Measurements from ENCODE around the gene LRMDA.

The LRMDA gene

GRCh38 chr10:76302961-76303630, 871.7 kb downstream of the LRMDA start:
- no peak overlapping the region for H3K4me3 ChIP-seq (ENCODE audit: low read depth, low read length)
- peak; percentile 53 for DNase-seq (ENCODE audit: low read depth, low spot score)
- TF ChIP-seq CTCF (IDR thresholded peaks at IDR 0.05; ENCODE audit: low read depth, low read length) = no peak
- in situ Hi-C loops (cut with HindIII; ENCODE audit: low sequenced_read_pairs) = no loop called here

GRCh38 chr10:76303682-76304316, 872.4 kb downstream of the LRMDA start:
- DNase-seq (ENCODE audit: low read depth, low spot score) = peak; percentile 85
- in situ Hi-C loops (cut with HindIII; ENCODE audit: low sequenced_read_pairs) = no loop called here
- TF ChIP-seq CTCF (IDR thresholded peaks at IDR 0.05; ENCODE audit: low read depth, low read length) = peak; percentile 77
- no peak overlapping the region for H3K4me3 ChIP-seq (ENCODE audit: low read depth, low read length)

- no peak overlapping the region for H3K4me3 ChIP-seq (ENCODE audit: low read depth, low read length)
Measured at GRCh38 chr10:76305930-76306615, 874.6 kb downstream of the LRMDA start.

GRCh38 chr10:76306856-76307255, 875.4 kb downstream of the LRMDA start:
- TF ChIP-seq CTCF (IDR thresholded peaks at IDR 0.05; ENCODE audit: low read depth, low read length) = no peak
- peak; percentile 18 for DNase-seq (ENCODE audit: low read depth, low spot score)
- in situ Hi-C loops (cut with HindIII; ENCODE audit: low sequenced_read_pairs) = no loop called here
- no peak overlapping the region for H3K4me3 ChIP-seq (ENCODE audit: low read depth, low read length)

More at GRCh38 chr10:76305930-76306615, 874.6 kb downstream of the LRMDA start:
- in situ Hi-C loops (cut with HindIII; ENCODE audit: low sequenced_read_pairs) = no loop called here
- no peak for DNase-seq (ENCODE audit: low read depth, low spot score)
- no peak for TF ChIP-seq CTCF (IDR thresholded peaks at IDR 0.05; ENCODE audit: low read depth, low read length)

- in situ Hi-C loops (cut with HindIII; ENCODE audit: low sequenced_read_pairs) = no loop called here
- TF ChIP-seq CTCF (IDR thresholded peaks at IDR 0.05; ENCODE audit: low read depth, low read length) = no peak
- DNase-seq (ENCODE audit: low read depth, low spot score) = no peak
- H3K4me3 ChIP-seq (ENCODE audit: low read depth, low read length) = no peak overlapping the region
Measured at GRCh38 chr10:76309070-76309469, 877.6 kb downstream of the LRMDA start.

- DNase-seq (ENCODE audit: low read depth, low spot score) = peak; percentile 61
Measured at GRCh38 chr10:76309741-76310587, 878.5 kb downstream of the LRMDA start.

More at GRCh38 chr10:76309741-76310587, 878.5 kb downstream of the LRMDA start:
- H3K4me3 ChIP-seq (ENCODE audit: low read depth, low read length) = no peak overlapping the region
- no peak for TF ChIP-seq CTCF (IDR thresholded peaks at IDR 0.05; ENCODE audit: low read depth, low read length)
- in situ Hi-C loops (cut with HindIII; ENCODE audit: low sequenced_read_pairs) = no loop called here

Measured in astrocyte of the spinal cord (primary cell).